Fibroblast of lung (primary cell): ENCODE measurements around the gene CDC42EP1. TPM values are rescaled to one million over a fixed set of nuclear protein-coding genes. Genes with fewer than 3 reads are reported as not detected.

Source experiments
- DNase-seq, 2 donors: peaks; one replicate each; pipeline versions ENCODE4 v3.0.0 to v3.0.0-alpha.2; 2010; ENCODE audit warnings: low read depth in 2 of 2
- H2AFZ ChIP-seq: 2 replicates; pipeline ENCODE4 v1.5.1; 2012; ENCODE audit warnings: low read length, control low read depth, inconsistent platforms
- H3K27ac ChIP-seq: 2 replicates; pipeline ENCODE4 v1.5.1; 2011; ENCODE audit warnings: low read length, control low read depth; ENCODE audit not compliant: insufficient read depth
- H3K27me3 ChIP-seq: 2 replicates; pipeline ENCODE4 v1.5.1; 2011; ENCODE audit warnings: mild to moderate bottlenecking, low read length; ENCODE audit not compliant: control insufficient read depth, insufficient read depth
- H3K36me3 ChIP-seq: 2 replicates; pipeline ENCODE4 v1.5.1; 2011; ENCODE audit warnings: low read length; ENCODE audit not compliant: control insufficient read depth, insufficient read depth
- H3K4me1 ChIP-seq: 2 replicates; pipeline ENCODE4 v1.5.1; 2011; ENCODE audit warnings: low read length; ENCODE audit not compliant: control insufficient read depth, insufficient read depth; ENCODE audit errors: extremely low read depth
- H3K4me2 ChIP-seq: 2 replicates; pipeline ENCODE4 v1.5.1; 2011; ENCODE audit warnings: low read length, control low read depth; ENCODE audit not compliant: insufficient read depth; ENCODE audit errors: extremely low read depth
- H3K4me3 ChIP-seq, 4 experiments: fragments of 200-600 bp in 1 of 4; sonication (generic) in 1 of 4; replicated peaks in 1 of 4; 2 replicates each; pipeline ENCODE4 v1.5.1; 2011 to 2016; ENCODE audit warnings: low read length in 4 of 4, low read depth in 3 of 4, mild to moderate bottlenecking in 3 of 4, control low read depth in 2 of 4, inconsistent platforms in 1 of 4, mixed read lengths in 1 of 4; ENCODE audit not compliant: insufficient read depth in 1 of 4; ENCODE audit errors: control extremely low read depth in 1 of 4
- H3K79me2 ChIP-seq: 2 replicates; pipeline ENCODE4 v1.5.1; 2012; ENCODE audit warnings: mild to moderate bottlenecking, low read length, inconsistent platforms; ENCODE audit not compliant: control insufficient read depth, insufficient read depth
- H3K9ac ChIP-seq: 2 replicates; pipeline ENCODE4 v1.5.1; 2011; ENCODE audit warnings: mild to moderate bottlenecking, low read length, control low read depth; ENCODE audit not compliant: insufficient read depth
- H3K9me3 ChIP-seq: 2 replicates; pipeline ENCODE4 v1.5.1; 2012; ENCODE audit warnings: low read depth, low read length; ENCODE audit not compliant: control insufficient read depth, insufficient read depth
- H4K20me1 ChIP-seq: 2 replicates; pipeline ENCODE4 v1.5.1; 2011; ENCODE audit warnings: low read length; ENCODE audit not compliant: control insufficient read depth, insufficient read depth; ENCODE audit errors: extremely low read depth
- EZH2 ChIP-seq: IDR thresholded peaks from 2 replicates; pipeline ENCODE4 v1.5.1; 2012; ENCODE audit warnings: low read length, control low read depth, mild to moderate bottlenecking; ENCODE audit errors: missing control alignments
- polyA plus RNA-seq, 2 donors: library from polyadenylated mRNA; depleted of rRNA in 1 of 2; stranded (reverse) in 1 of 2; unstranded in 1 of 2; fragments of >200 nt; gene quantifications; 2 replicates each; pipeline ENCODE4 v1.2.1, GENCODE V29; 2011 to 2012; ENCODE audit warnings: missing spikeins in 1 of 2
- total RNA-seq: library from RNA; depleted of rRNA; stranded (reverse); fragments of >200 nt; gene quantifications from 2 replicates; pipeline ENCODE4 v1.2.1, GENCODE V29; 2014
- TF ChIP-seq, protein P1 (sequence below), 2 donors: IDR thresholded peaks in 1 of 2; conservative IDR thresholded peaks in 1 of 2; 1 replicate in 1 of 2; 2 replicates in 1 of 2; pipeline ENCODE4 v1.5.1; 2011 to 2012; ENCODE audit warnings: low read length in 2 of 2, control low read depth in 1 of 2, inconsistent platforms in 1 of 2, low read depth in 1 of 2, mild to moderate bottlenecking in 1 of 2

The CDC42EP1 gene
- total and polyA plus RNA-seq, 2 donors (not counting 1 experiment from before 2014, with no cell fraction given): 10.4 to 17.2 TPM

DNA sequence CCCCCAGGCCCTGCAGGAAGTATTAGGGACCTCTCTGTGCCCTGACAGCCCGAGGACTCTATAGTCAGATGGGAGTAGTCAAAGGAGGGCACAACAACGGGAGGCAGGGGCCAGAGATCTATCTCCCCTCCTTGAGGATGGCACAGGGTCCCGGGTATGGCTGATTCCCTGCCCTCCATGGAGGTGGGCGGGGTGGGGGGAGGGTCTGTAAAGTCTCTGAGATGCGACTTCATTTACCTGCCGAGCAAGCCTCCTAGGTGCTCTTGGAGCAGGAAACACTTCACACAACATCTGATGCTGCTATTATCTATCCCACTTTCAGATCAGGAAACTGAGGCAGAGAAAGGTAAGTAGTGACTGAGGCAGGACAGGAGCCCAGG lies 769 bp upstream of the CDC42EP1 start:
- Histone ChIP-seq H3K79me2 (peaks cover 36% of the 10 kb centered on the region), H3K27ac (peak overlapping the region; percentile 80), H3K4me1 (peaks cover 26% of the 10 kb centered on the region), H3K9me3 (no peaks in the 10 kb centered on the region), H3K9ac (peak overlapping the region; percentile 73), H4K20me1 (peaks cover 4% of the 10 kb centered on the region), H3K36me3 (no peaks in the 10 kb centered on the region), H3K4me3 (peak overlapping the region in 3 of 4 experiments; percentile 19 to 56 (median 29)), H3K27me3 (no peaks in the 10 kb centered on the region), H3K4me2 (peak overlapping the region; percentile 71), H2AFZ (peak overlapping the region; percentile 30)
- no peak for DNase-seq
- TF ChIP-seq, protein P1, sequence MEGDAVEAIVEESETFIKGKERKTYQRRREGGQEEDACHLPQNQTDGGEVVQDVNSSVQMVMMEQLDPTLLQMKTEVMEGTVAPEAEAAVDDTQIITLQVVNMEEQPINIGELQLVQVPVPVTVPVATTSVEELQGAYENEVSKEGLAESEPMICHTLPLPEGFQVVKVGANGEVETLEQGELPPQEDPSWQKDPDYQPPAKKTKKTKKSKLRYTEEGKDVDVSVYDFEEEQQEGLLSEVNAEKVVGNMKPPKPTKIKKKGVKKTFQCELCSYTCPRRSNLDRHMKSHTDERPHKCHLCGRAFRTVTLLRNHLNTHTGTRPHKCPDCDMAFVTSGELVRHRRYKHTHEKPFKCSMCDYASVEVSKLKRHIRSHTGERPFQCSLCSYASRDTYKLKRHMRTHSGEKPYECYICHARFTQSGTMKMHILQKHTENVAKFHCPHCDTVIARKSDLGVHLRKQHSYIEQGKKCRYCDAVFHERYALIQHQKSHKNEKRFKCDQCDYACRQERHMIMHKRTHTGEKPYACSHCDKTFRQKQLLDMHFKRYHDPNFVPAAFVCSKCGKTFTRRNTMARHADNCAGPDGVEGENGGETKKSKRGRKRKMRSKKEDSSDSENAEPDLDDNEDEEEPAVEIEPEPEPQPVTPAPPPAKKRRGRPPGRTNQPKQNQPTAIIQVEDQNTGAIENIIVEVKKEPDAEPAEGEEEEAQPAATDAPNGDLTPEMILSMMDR (conservative IDR thresholded peaks at IDR 0.05 in 1 of 2, IDR thresholded peaks at IDR 0.05 in 1 of 2; ENCODE audit: low read depth in 1 of 2, low read length in 2 of 2): no peak
- TF ChIP-seq EZH2: no peak

DNA sequence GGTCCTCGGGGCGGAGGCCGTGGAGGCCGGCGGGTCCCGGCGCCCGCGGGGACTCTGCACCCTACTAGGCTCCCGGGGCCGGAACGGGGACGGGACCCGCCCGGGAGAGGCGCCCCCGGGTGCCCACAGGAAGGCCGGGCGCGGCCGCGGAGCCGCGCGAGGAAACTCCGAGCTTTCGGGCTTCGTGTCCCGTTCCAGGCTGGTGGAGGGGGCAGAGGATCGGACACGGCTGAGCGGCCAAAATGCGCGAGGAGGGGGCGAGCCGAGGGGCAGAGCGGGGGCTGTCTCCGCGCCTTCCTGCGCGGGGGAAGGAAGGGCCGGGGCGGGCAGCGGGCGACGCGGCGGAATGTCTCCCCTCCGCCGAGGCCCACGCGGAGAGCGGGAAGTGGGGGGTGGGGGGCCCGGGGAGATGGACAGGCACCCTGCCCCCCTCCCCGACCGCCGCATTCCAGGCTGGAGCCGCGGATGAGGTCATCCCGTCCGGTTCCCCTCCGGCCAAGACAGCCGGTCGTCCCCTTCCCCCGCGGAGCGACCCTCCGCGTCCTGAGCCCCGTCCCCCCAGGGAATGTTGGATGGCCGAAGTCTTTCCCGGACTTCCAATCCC lies 430 bp downstream of the CDC42EP1 start:
- peak overlapping the region; percentile 88 for H3K27ac ChIP-seq
- H3K9me3 ChIP-seq: no peaks in the 10 kb centered on the region
- no peak overlapping the region for H2AFZ ChIP-seq
- H3K4me2 ChIP-seq: peak overlapping the region; percentile 95
- peaks cover 27% of the 10 kb centered on the region for H3K4me1 ChIP-seq
- H3K9ac ChIP-seq: peak overlapping the region; percentile 84
- peak overlapping the region; percentile 68 to 96 (median 86) for H3K4me3 ChIP-seq
- H4K20me1 ChIP-seq: peaks cover 4% of the 10 kb centered on the region
- H3K27me3 ChIP-seq: no peaks in the 10 kb centered on the region
- peaks cover under 1% of the 10 kb centered on the region for H3K36me3 ChIP-seq
- TF ChIP-seq, protein P1 (conservative IDR thresholded peaks at IDR 0.05 in 1 of 2, IDR thresholded peaks at IDR 0.05 in 1 of 2; ENCODE audit: low read depth in 1 of 2, low read length in 2 of 2): no peak
- TF ChIP-seq EZH2: no peak
- H3K79me2 ChIP-seq: peaks cover 47% of the 10 kb centered on the region
- DNase-seq: peak; percentile 42 to 75

DNA sequence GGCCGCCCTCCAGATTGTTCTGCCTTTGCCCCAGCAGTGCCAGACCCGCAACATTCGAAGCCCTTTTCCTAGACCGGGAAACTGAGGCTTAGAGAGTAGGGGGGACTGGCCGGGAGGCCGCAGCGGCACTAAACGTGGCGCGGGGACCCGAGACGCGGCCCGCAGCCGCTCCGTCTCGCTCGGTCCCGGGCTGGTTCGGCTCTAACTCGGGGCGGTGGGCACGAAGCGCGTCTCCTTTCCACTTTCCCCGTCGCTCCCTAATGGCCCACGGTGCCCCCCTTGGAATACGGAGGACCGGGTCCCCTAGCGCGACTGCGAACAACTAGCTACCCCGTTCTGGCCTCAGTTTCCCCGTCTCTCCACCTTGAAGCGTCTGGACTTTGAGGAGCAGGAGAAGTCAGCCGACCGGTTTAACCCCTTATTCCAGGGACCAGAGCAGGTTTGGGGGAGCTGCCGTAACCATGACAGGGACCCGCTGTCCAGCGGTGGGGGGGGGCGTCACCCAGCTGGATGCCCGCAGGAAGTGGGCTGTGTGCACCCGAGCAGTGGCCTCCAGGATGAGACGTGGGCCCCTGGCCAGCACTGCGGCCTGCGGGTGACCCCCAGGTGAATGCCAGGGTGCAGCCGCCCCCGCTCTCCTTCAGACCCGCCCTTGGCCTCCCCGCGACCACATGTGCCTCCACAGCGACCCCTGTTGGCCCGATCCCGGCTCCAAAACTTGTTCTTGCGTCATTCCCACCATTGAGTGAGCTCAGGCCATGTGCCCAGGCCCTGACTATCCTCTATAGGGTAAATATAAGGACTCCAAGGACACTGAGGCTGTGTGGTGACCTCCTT lies 1.1 kb downstream of the CDC42EP1 start:
- Histone ChIP-seq H3K27ac (peak overlapping the region; percentile 88), H4K20me1 (peaks cover 4% of the 10 kb centered on the region), H3K9me3 (no peaks in the 10 kb centered on the region), H3K9ac (peak overlapping the region; percentile 84), H2AFZ (no peak overlapping the region), H3K4me1 (peaks cover 27% of the 10 kb centered on the region), H3K4me3 (peak overlapping the region; percentile 68 to 96 (median 86)), H3K36me3 (peaks cover 6% of the 10 kb centered on the region), H3K4me2 (peak overlapping the region; percentile 99), H3K79me2 (peaks cover 54% of the 10 kb centered on the region), H3K27me3 (no peaks in the 10 kb centered on the region)
- TF ChIP-seq, protein P1 (conservative IDR thresholded peaks at IDR 0.05 in 1 of 2, IDR thresholded peaks at IDR 0.05 in 1 of 2; ENCODE audit: low read depth in 1 of 2, low read length in 2 of 2): peak; percentile 78 to 85
- no peak for TF ChIP-seq EZH2
- DNase-seq: peak; percentile 84 to 89
